WI38 (cell line): ENCODE data around the gene INO80C.

Source experiments
- H3K4me3 ChIP-seq: 2 replicates; pipeline ENCODE4 v1.5.1; 2011; ENCODE audit warnings: low read depth, mild to moderate bottlenecking, control low read depth, low read length
- CTCF ChIP-seq: IDR thresholded peaks from 2 replicates; pipeline ENCODE4 v1.5.1; 2012; ENCODE audit warnings: low read depth, mild to moderate bottlenecking, control low read depth, low read length

INO80C gene

GRCh38 chr18:35422237-35422636 is 75.5 kb downstream of the INO80C start:
- H3K4me3 ChIP-seq: no peak overlapping the region
- no peak for TF ChIP-seq CTCF

DNA sequence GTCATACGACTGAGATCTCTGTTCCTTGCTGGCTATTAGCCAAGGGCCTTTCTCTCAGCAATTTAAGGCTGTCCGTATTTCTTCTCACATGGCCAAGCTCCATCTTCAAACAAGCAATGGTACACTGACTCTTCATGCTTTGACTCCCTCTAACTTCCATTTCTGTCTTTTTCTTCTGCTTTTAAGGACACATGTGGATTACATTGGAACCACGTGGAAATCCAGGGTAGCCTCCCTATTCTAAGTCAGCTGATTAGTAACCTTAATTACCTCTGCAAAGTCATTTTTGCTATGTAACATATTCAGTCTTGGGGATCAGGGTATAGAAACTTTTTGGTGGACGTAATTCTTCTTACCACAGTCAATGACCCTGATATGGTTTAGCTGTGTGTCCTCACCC is 79.2 kb downstream of the INO80C start:
- TF ChIP-seq CTCF: no peak
- H3K4me3 ChIP-seq: no peak overlapping the region
